Measurements from ENCODE around the gene RNF2. TPM values are rescaled to one million over a fixed set of nuclear protein-coding genes. Genes with fewer than 3 reads are reported as not detected.

RNF2 gene
- total and polyA plus RNA-seq, 10 of the 15 experiments (the other 5 are each of a cell fraction or from before 2014, with no cell fraction given) = 4.8 to 36.3 (median 15.1) TPM

GRCh38 chr1:185074307-185074706 lies 28.9 kb downstream of the RNF2 start:
- CTCF ChIA-PET = no interaction called here
- ATAC-seq = no peak

More at GRCh38 chr1:185074307-185074706, 28.9 kb downstream of the RNF2 start:
- ChIA-PET SMC1A (ENCODE audit: uncharacterized antibody, unreplicated experiment) (interaction anchor here (1.8 kb wide), 1 partner anchor 9 kb away, joined by 5 read pairs; no protein-coding TSS in a partner anchor), POLR2A (no interaction called here), RAD21 (ENCODE audit: unreplicated experiment) (no interaction called here)
- Histone ChIP-seq H3K4me1 (ENCODE audit: control insufficient read depth, insufficient read depth, low read length) (no peaks in the 10 kb centered on the region), H3K4me2 (ENCODE audit: control insufficient read depth, insufficient read depth) (no peak overlapping the region), H4K20me1 (ENCODE audit: control insufficient read depth, insufficient read depth) (no peaks in the 10 kb centered on the region), H3K4me3 (no peak overlapping the region), H3K27ac (ENCODE audit: control insufficient read depth, insufficient read depth) (no peak overlapping the region), H2AFZ (ENCODE audit: control insufficient read depth, low read depth, low read length) (no peak overlapping the region), H3K9ac (ENCODE audit: control insufficient read depth, insufficient read depth, low read length) (no peak overlapping the region), H3K36me3 (ENCODE audit: control insufficient read depth in 2 of 2, insufficient read depth in 2 of 2, low read length in 1 of 2) (no peaks in the 10 kb centered on the region), H3K9me3 (replicated peaks; ENCODE audit: control insufficient read depth, insufficient read depth, low read length) (no peaks in the 10 kb centered on the region; the same call in 1 of the 3 replicates), H3K79me2 (ENCODE audit: control insufficient read depth, insufficient read depth, low read length) (peaks cover 2% of the 10 kb centered on the region), H3K27me3 (replicated peaks in 1 of 2; ENCODE audit: control insufficient read depth in 2 of 2, insufficient read depth in 2 of 2, low read length in 1 of 2) (no peaks in the 10 kb centered on the region)
- intact Hi-C loops (cut with micrococcal nuclease; ENCODE audit: unreplicated experiment) = no loop called here
- DNase-seq (ENCODE audit: low read depth, low spot score) (no peak), FAIRE-seq (no peak)
- TF ChIP-seq ZSCAN29 (IDR thresholded peaks at IDR 0.05) (no peak), ZNF622 (IDR thresholded peaks at IDR 0.05) (no peak), PAX8 (IDR thresholded peaks at IDR 0.05) (no peak), POLR2A (IDR thresholded peaks at IDR 0.05; ENCODE audit: low read depth, low read length) (no peak), SUZ12 (IDR thresholded peaks at IDR 0.05; ENCODE audit: unreplicated experiment) (no peak), SIX5 (IDR thresholded peaks at IDR 0.05; ENCODE audit: low read depth, low read length, severe bottlenecking) (no peak), ZNF687 (IDR thresholded peaks at IDR 0.05) (no peak), NFYA (IDR thresholded peaks at IDR 0.05; ENCODE audit: borderline replicate concordance, low read depth, low read length) (no peak), ZNF207 (IDR thresholded peaks at IDR 0.05; ENCODE audit: borderline replicate concordance) (no peak), CREM (IDR thresholded peaks at IDR 0.05; ENCODE audit: low read depth) (no peak), PAX5 (IDR thresholded peaks at IDR 0.05; ENCODE audit: borderline replicate concordance, low read depth, low read length) (no peak), YBX1 (IDR thresholded peaks at IDR 0.05) (no peak)
- no TSS peak for BruUV-seq (replicated peaks)
- in situ Hi-C loops (cut with MboI) = no loop called here

Measured in GM12878 (cell line).